GM18873 (cell line): Measurements from ENCODE around the gene DNAJB1.
"Not testable (repeated sequence)": the region's sequence is repeated elsewhere in the genome, so short reads cannot be mapped to it uniquely, and the experiment has no call there.

Experiments used
- ATAC-seq: cut with Tn5 transposase; IDR thresholded peaks from one replicate; pipeline ENCODE4 v1.9.1; 2021; ENCODE audit warnings: mild to moderate bottlenecking, moderate library complexity, moderate number of reproducible peaks; ENCODE audit not compliant: unreplicated experiment, low FRiP score

The DNAJB1 gene

GRCh38 chr19:14517840-14518505 lies at the start of gene DNAJB1:
Gene DNAJB1, minus strand, starts transcription at chr19:14518397. Its CDS starts 48 bp downstream, at chr19:14518349.
- ATAC-seq, result peak; percentile 51

DNA sequence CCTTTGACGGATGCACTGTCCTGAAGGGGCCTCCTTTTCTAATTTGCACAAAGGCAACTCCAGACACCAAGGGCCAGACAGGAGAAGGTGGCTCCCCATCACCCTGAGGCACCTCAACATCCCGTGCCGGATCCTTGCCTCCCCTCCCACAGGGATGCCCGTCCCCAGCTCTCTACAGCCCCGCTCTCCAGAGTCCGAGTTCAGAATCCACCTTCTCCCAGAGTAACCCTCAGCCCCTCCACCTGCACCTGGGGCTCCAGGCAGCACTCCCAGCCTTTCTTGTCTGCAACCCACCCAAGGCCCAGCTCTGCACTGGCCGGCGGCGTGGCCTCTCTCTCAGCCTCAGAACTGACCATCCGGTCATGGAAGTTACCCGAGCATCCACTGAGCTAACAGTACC lies 48.9 kb upstream of the DNAJB1 start:
- ATAC-seq, result no peak

GRCh38 chr19:14566712-14567077 lies 48.5 kb upstream of the DNAJB1 start:
- no peak for ATAC-seq

DNA sequence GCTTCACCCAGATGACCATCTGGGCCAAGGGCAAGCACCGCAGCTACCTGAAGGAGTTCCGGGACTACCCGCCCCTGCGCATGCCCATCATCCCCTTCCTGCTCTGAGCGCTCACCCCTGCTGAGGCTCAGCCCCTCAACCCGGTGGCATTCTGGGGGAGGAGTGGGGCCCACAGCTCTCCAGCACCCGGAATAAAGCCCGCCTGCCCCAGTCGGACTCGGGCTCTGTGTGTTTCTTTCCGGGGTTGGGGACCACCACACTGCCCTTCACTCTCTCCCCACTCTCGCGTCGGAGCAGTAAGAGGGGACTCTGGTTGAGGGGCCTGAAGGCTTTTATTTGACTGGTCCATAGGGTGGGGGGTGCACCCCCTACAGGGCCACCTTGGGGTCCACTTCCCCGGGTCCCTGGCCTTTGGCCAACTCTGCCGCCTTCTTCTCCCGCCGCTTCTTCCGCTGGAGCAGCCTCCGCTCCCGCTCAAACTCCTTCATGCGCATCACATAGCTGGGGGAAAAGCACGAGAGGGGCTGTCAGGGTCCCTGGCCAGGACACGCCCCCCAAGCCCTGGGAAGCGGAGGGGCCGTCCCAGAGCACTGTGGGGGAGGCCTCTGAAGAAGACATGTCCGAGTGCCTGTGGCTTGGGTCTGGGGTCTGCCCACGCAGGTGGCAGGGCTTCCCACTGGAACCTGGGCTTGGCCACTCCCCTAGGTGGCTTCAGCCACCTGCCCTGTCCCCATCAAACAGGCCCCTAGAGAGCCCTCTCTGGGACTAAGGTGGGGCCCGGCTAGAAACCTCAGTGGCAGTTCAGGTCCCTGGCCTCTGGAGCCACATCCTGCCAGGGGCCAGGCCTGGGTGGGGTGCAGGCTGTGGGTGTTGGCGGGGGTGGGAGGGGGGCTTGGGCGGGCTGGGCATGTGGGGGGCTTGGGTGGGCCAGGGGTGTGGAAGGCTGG lies 47.8 kb upstream of the DNAJB1 start:
- no peak for ATAC-seq

- ATAC-seq, result no peak
Measured at GRCh38 chr19:14565298-14565679, 47.1 kb upstream of the DNAJB1 start.

- not testable (repeated sequence) for ATAC-seq
Measured at GRCh38 chr19:14564652-14565297, 46.6 kb upstream of the DNAJB1 start.

- no peak for ATAC-seq
Measured at GRCh38 chr19:14563989-14564651, 45.9 kb upstream of the DNAJB1 start.

DNA sequence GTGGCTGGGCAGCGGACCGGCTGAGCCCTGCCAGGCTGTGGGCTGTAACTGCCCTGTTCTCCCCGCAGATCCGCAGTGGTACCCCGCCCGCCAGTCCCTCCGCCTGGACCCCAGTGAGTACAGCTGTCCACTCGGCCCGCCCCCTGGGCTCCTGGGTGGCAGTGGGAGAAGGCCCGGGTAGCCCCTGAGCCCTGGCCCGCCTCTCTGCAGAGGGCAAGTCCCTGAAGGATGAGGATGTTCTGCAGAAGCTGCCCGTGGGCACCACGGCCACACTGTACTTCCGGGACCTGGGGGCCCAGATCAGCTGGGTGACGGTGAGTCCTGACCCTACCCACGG lies 45.4 kb upstream of the DNAJB1 start:
- ATAC-seq, result no peak

GRCh38 chr19:14562660-14563589 lies 44.7 kb upstream of the DNAJB1 start:
- no peak for ATAC-seq

DNA sequence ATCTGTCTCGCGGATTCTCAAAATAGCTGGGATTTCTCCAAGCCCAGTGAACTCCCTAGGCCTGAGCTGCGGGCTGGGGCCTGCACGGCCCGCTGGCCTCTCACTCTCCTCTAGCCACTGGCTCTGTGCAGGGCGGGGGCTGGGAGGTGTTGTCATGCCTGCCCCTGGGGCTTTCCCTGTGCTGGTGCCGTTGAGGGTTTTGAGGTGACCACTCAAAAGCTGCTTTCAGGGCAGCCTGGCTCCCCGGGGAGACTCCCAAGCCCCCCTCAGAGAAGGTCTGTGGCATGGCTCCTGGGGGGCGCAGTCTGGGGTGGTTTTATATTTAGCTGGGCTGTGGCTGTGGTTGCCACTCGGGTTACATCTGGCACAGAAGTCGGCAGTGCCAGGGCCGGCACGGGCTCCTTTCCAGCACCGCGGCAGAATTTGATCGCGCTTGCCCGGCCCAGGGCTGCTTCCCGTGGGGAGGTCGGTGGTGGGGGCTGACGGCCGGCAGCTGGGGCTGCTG lies 43.7 kb upstream of the DNAJB1 start:
- ATAC-seq, result no peak

GRCh38 chr19:14561249-14561648 lies 43.1 kb upstream of the DNAJB1 start:
- ATAC-seq, result no peak

DNA sequence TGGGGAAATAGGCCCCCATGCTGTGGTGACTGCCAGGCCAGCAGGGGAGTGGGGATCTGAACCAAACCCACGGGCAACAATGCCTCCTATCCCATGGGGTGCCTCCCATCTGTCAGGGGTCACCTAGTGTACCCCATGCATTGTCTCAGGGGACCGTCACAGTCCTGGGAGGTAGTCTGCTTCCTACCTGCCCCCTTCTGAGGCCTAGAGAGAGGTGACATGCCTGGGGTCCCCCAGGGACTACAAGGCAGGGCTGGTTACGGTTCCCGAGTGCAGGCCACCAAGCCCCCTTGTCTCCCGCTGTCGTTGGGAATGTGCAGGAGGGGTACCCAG lies 42.5 kb upstream of the DNAJB1 start:
- no peak for ATAC-seq

GRCh38 chr19:14559916-14560775 lies 41.9 kb upstream of the DNAJB1 start:
- ATAC-seq, result no peak

- ATAC-seq, result no peak
Measured at GRCh38 chr19:14558370-14559066, 40.3 kb upstream of the DNAJB1 start.

- no peak for ATAC-seq
Measured at GRCh38 chr19:14556662-14557188, 38.5 kb upstream of the DNAJB1 start.

- ATAC-seq, result no peak
Measured at GRCh38 chr19:14555918-14556661, 37.9 kb upstream of the DNAJB1 start.

DNA sequence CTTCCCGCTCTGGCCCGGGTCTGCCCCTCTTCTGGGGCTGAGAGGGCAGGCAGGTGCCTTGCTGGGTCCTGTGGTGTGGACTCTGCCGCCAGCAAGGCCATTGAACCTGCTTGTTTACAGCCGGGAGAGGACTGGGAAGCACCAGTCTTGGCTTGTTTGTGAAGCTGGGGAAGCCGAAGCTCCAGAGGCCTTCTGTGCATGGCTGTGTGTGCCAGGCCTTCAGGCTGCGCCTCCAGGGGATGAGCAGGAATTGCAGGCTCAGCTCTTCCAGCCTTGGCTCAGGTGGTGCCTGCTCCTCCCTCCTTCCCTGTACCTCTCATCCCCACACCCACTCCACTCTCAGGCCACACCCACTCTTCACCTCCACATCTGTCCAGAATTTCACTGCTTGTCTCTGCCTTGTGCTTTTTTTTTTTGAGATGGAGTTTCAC lies 36.2 kb upstream of the DNAJB1 start:
- ATAC-seq, result no peak
